ENCODE data around the gene MAGEA11. TPM values are rescaled to one million over a fixed set of nuclear protein-coding genes. Genes with fewer than 3 reads are reported as not detected.
"Not testable (repeated sequence)": the region's sequence is repeated elsewhere in the genome, so short reads cannot be mapped to it uniquely, and the experiment has no call there.

The MAGEA11 gene
- polyA plus RNA-seq, 2 donors: 0.04 to 0.18 TPM

- Histone ChIP-seq H3K4me1 (ENCODE audit: control insufficient read depth in 2 of 2, insufficient read depth in 2 of 2, low read length in 1 of 2) (no peaks in the 10 kb centered on the region), H3K27me3 (ENCODE audit: control insufficient read depth in 1 of 2, insufficient read depth in 2 of 2, low read length in 2 of 2) (no peaks in the 10 kb centered on the region), H3K9me3 (ENCODE audit: control insufficient read depth in 2 of 2, insufficient read depth in 1 of 2, low read depth in 1 of 2, low read length in 1 of 2) (peaks cover 0 to 3% of the 10 kb centered on the region in 2 donors), H3K27ac (ENCODE audit: low read depth in 2 of 2, low read length in 1 of 2) (no peak overlapping the region), H3K36me3 (ENCODE audit: control insufficient read depth in 2 of 2, insufficient read depth in 2 of 2, low read length in 1 of 2) (no peaks in the 10 kb centered on the region), H3K4me3 (ENCODE audit: low read depth in 1 of 2, low read length in 2 of 2) (no peak overlapping the region)
- 85 to 91% methylated on average over 3 of the region's 3 CpGs for WGBS, 2 donors
These were observed 4.8 kb downstream of the MAGEA11 start for GRCh38 chrX:149716632-149717031.

- H3K4me3 ChIP-seq (ENCODE audit: low read depth in 1 of 2, low read length in 2 of 2): no peak overlapping the region
- no peaks in the 10 kb centered on the region for H3K27me3 ChIP-seq (ENCODE audit: control insufficient read depth in 1 of 2, insufficient read depth in 2 of 2, low read length in 2 of 2)
- H3K4me1 ChIP-seq (ENCODE audit: control insufficient read depth in 2 of 2, insufficient read depth in 2 of 2, low read length in 1 of 2): no peaks in the 10 kb centered on the region
- no peak overlapping the region for H3K27ac ChIP-seq (ENCODE audit: low read depth in 2 of 2, low read length in 1 of 2)
- 55 to 65% methylated on average over 5 of the region's 5 CpGs for WGBS, 2 donors
- H3K36me3 ChIP-seq (ENCODE audit: control insufficient read depth in 2 of 2, insufficient read depth in 2 of 2, low read length in 1 of 2): no peaks in the 10 kb centered on the region
- H3K9me3 ChIP-seq (ENCODE audit: control insufficient read depth in 2 of 2, insufficient read depth in 1 of 2, low read depth in 1 of 2, low read length in 1 of 2): no peaks in the 10 kb centered on the region
These were observed 5.9 kb downstream of the MAGEA11 start for GRCh38 chrX:149717803-149718202.

GRCh38 chrX:149718757-149719156, 6.9 kb downstream of the MAGEA11 start:
- H3K9me3 ChIP-seq (ENCODE audit: control insufficient read depth in 2 of 2, insufficient read depth in 1 of 2, low read depth in 1 of 2, low read length in 1 of 2): no peaks in the 10 kb centered on the region
- no peaks in the 10 kb centered on the region for H3K4me1 ChIP-seq (ENCODE audit: control insufficient read depth in 2 of 2, insufficient read depth in 2 of 2, low read length in 1 of 2)
- H3K27me3 ChIP-seq (ENCODE audit: control insufficient read depth in 1 of 2, insufficient read depth in 2 of 2, low read length in 2 of 2): no peaks in the 10 kb centered on the region
- H3K27ac ChIP-seq (ENCODE audit: low read depth in 2 of 2, low read length in 1 of 2): no peak overlapping the region
- no peak overlapping the region for H3K4me3 ChIP-seq (ENCODE audit: low read depth in 1 of 2, low read length in 2 of 2)
- no peaks in the 10 kb centered on the region for H3K36me3 ChIP-seq (ENCODE audit: control insufficient read depth in 2 of 2, insufficient read depth in 2 of 2, low read length in 1 of 2)
- WGBS, 2 donors: 77% methylated on average over 1 of the region's 1 CpG

- H3K36me3 ChIP-seq (ENCODE audit: control insufficient read depth in 2 of 2, insufficient read depth in 2 of 2, low read length in 1 of 2): no peaks in the 10 kb centered on the region
- no peak overlapping the region for H3K27ac ChIP-seq (ENCODE audit: low read depth in 2 of 2, low read length in 1 of 2)
- H3K27me3 ChIP-seq (ENCODE audit: control insufficient read depth in 1 of 2, insufficient read depth in 2 of 2, low read length in 2 of 2): no peaks in the 10 kb centered on the region
- H3K4me1 ChIP-seq (ENCODE audit: control insufficient read depth in 2 of 2, insufficient read depth in 2 of 2, low read length in 1 of 2): no peaks in the 10 kb centered on the region
- no peak overlapping the region for H3K4me3 ChIP-seq (ENCODE audit: low read depth in 1 of 2, low read length in 2 of 2)
- H3K9me3 ChIP-seq (ENCODE audit: control insufficient read depth in 2 of 2, insufficient read depth in 1 of 2, low read depth in 1 of 2, low read length in 1 of 2): no peaks in the 10 kb centered on the region
- WGBS, 2 donors: 68 to 69% methylated on average over 19 of the region's 19 CpGs
These were observed 8.3 kb downstream of the MAGEA11 start for GRCh38 chrX:149720021-149720689.

- not testable (repeated sequence) for H3K4me1 ChIP-seq (ENCODE audit: control insufficient read depth in 2 of 2, insufficient read depth in 2 of 2, low read length in 1 of 2); H3K27ac ChIP-seq (ENCODE audit: low read depth in 2 of 2, low read length in 1 of 2); H3K27me3 ChIP-seq (ENCODE audit: control insufficient read depth in 1 of 2, insufficient read depth in 2 of 2, low read length in 2 of 2); H3K9me3 ChIP-seq (ENCODE audit: control insufficient read depth in 2 of 2, insufficient read depth in 1 of 2, low read depth in 1 of 2, low read length in 1 of 2); H3K4me3 ChIP-seq (ENCODE audit: low read depth in 1 of 2, low read length in 2 of 2); H3K36me3 ChIP-seq (ENCODE audit: control insufficient read depth in 2 of 2, insufficient read depth in 2 of 2, low read length in 1 of 2)
- 65 to 70% methylated on average over 7 of the region's 7 CpGs for WGBS, 2 donors
These were observed 9.4 kb downstream of the MAGEA11 start for GRCh38 chrX:149721241-149721640.

- Histone ChIP-seq H3K9me3 (ENCODE audit: control insufficient read depth in 2 of 2, insufficient read depth in 1 of 2, low read depth in 1 of 2, low read length in 1 of 2) (no peaks in the 10 kb centered on the region), H3K27ac (ENCODE audit: low read depth in 2 of 2, low read length in 1 of 2) (no peak overlapping the region), H3K27me3 (ENCODE audit: control insufficient read depth in 1 of 2, insufficient read depth in 2 of 2, low read length in 2 of 2) (no peaks in the 10 kb centered on the region), H3K4me1 (ENCODE audit: control insufficient read depth in 2 of 2, insufficient read depth in 2 of 2, low read length in 1 of 2) (no peaks in the 10 kb centered on the region), H3K36me3 (ENCODE audit: control insufficient read depth in 2 of 2, insufficient read depth in 2 of 2, low read length in 1 of 2) (no peaks in the 10 kb centered on the region), H3K4me3 (ENCODE audit: low read depth in 1 of 2, low read length in 2 of 2) (no peak overlapping the region)
- WGBS, 2 donors: 87 to 89% methylated on average over 8 of the region's 8 CpGs
These were observed 9.9 kb downstream of the MAGEA11 start for GRCh38 chrX:149721778-149722177.

GRCh38 chrX:149723583-149724118, 11.8 kb downstream of the MAGEA11 start:
- not testable (repeated sequence) for H3K9me3 ChIP-seq (ENCODE audit: control insufficient read depth in 2 of 2, insufficient read depth in 1 of 2, low read depth in 1 of 2, low read length in 1 of 2); H3K27ac ChIP-seq (ENCODE audit: low read depth in 2 of 2, low read length in 1 of 2); H3K27me3 ChIP-seq (ENCODE audit: control insufficient read depth in 1 of 2, insufficient read depth in 2 of 2, low read length in 2 of 2); H3K4me1 ChIP-seq (ENCODE audit: control insufficient read depth in 2 of 2, insufficient read depth in 2 of 2, low read length in 1 of 2); H3K36me3 ChIP-seq (ENCODE audit: control insufficient read depth in 2 of 2, insufficient read depth in 2 of 2, low read length in 1 of 2); H3K4me3 ChIP-seq (ENCODE audit: low read depth in 1 of 2, low read length in 2 of 2)
- WGBS, 2 donors: 68 to 71% methylated on average over 3 of the region's 5 CpGs

- not testable (repeated sequence) for H3K4me3 ChIP-seq (ENCODE audit: low read depth in 1 of 2, low read length in 2 of 2); H3K27me3 ChIP-seq (ENCODE audit: control insufficient read depth in 1 of 2, insufficient read depth in 2 of 2, low read length in 2 of 2); H3K9me3 ChIP-seq (ENCODE audit: control insufficient read depth in 2 of 2, insufficient read depth in 1 of 2, low read depth in 1 of 2, low read length in 1 of 2); H3K27ac ChIP-seq (ENCODE audit: low read depth in 2 of 2, low read length in 1 of 2); H3K36me3 ChIP-seq (ENCODE audit: control insufficient read depth in 2 of 2, insufficient read depth in 2 of 2, low read length in 1 of 2); H3K4me1 ChIP-seq (ENCODE audit: control insufficient read depth in 2 of 2, insufficient read depth in 2 of 2, low read length in 1 of 2)
- WGBS, 2 donors: 79 to 86% methylated on average over 3 of the region's 7 CpGs
These were observed 15.4 kb downstream of the MAGEA11 start for GRCh38 chrX:149727308-149727707.

- H3K9me3 ChIP-seq (ENCODE audit: control insufficient read depth in 2 of 2, insufficient read depth in 1 of 2, low read depth in 1 of 2, low read length in 1 of 2); H3K36me3 ChIP-seq (ENCODE audit: control insufficient read depth in 2 of 2, insufficient read depth in 2 of 2, low read length in 1 of 2); H3K4me1 ChIP-seq (ENCODE audit: control insufficient read depth in 2 of 2, insufficient read depth in 2 of 2, low read length in 1 of 2); H3K27me3 ChIP-seq (ENCODE audit: control insufficient read depth in 1 of 2, insufficient read depth in 2 of 2, low read length in 2 of 2); H3K4me3 ChIP-seq (ENCODE audit: low read depth in 1 of 2, low read length in 2 of 2); H3K27ac ChIP-seq (ENCODE audit: low read depth in 2 of 2, low read length in 1 of 2): not testable (repeated sequence)
- WGBS, 2 donors: no CpG with 5 or more reads among the region's 6 CpGs
These were observed 30.4 kb downstream of the MAGEA11 start for GRCh38 chrX:149742269-149742668.

GRCh38 chrX:149746390-149747007, 34.6 kb downstream of the MAGEA11 start:
- 54 to 58% methylated on average over 2 of the region's 6 CpGs for WGBS, 2 donors
- H3K27me3 ChIP-seq (ENCODE audit: control insufficient read depth in 1 of 2, insufficient read depth in 2 of 2, low read length in 2 of 2); H3K36me3 ChIP-seq (ENCODE audit: control insufficient read depth in 2 of 2, insufficient read depth in 2 of 2, low read length in 1 of 2); H3K27ac ChIP-seq (ENCODE audit: low read depth in 2 of 2, low read length in 1 of 2); H3K4me3 ChIP-seq (ENCODE audit: low read depth in 1 of 2, low read length in 2 of 2); H3K4me1 ChIP-seq (ENCODE audit: control insufficient read depth in 2 of 2, insufficient read depth in 2 of 2, low read length in 1 of 2); H3K9me3 ChIP-seq (ENCODE audit: control insufficient read depth in 2 of 2, insufficient read depth in 1 of 2, low read depth in 1 of 2, low read length in 1 of 2): not testable (repeated sequence)
